Endometrium (tissue), 2 donors: ENCODE data around the gene TNFAIP1.
"Not testable (repeated sequence)": the region's sequence is repeated elsewhere in the genome, so short reads cannot be mapped to it uniquely, and the experiment has no call there.

ENCODE experiments used
- FAIRE-seq: peaks from 2 replicates; lab custom pipeline; 2012; peaks lifted over from hg19 to GRCh38; lab: Jason Lieb, UNC
- donor health status: control.
- donor health status: control.

The TNFAIP1 gene, protein sequence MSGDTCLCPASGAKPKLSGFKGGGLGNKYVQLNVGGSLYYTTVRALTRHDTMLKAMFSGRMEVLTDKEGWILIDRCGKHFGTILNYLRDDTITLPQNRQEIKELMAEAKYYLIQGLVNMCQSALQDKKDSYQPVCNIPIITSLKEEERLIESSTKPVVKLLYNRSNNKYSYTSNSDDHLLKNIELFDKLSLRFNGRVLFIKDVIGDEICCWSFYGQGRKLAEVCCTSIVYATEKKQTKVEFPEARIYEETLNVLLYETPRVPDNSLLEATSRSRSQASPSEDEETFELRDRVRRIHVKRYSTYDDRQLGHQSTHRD

DNA sequence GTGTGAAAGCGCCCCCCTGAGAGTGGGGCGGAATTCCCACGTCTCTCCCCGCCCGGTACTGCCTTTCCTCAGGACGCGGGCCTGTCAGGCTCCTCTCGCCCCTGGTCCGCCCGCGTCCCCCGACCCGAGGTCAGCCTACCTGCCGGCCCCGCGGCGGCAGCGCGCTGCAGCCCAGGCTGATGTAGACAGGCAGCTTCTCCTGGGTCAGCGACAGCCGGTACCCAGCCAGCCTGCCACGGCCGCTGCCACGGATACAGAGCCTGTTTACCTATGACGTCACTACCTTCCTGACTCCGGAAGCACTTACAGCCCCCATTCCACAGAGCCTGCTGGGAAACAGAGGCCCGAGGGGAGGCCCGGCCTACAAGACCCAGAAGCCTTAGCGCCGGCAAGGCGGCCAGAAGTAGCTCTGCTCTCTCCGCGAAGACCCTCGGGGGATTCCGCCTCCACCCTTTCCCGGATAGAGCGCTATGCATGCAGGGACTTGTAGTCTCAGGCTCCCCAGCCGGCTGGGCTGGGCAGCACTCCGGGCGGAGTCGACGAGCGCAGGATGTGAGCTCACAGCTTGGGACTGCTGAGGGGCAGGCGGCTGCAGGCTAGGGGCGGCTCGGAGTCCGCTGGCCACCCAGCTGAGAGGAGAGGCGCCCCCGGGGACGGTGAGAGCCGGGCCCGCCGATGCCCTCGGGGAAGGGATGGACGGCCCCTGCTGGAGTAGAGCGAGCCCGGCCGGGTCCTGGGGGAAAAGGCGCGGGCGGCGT lies at the start of gene TNFAIP1, which contains the start of gene IFT20:
TNFAIP1 (plus strand) TSS at position 561 of the 758 bp plus-strand sequence. CDS start 3,761 bp downstream, outside the sequence.
IFT20 (minus strand) TSS at position 272 of the 758 bp plus-strand sequence. CDS start 3,487 bp downstream, outside the sequence.
- FAIRE-seq: peak; percentile 98

DNA sequence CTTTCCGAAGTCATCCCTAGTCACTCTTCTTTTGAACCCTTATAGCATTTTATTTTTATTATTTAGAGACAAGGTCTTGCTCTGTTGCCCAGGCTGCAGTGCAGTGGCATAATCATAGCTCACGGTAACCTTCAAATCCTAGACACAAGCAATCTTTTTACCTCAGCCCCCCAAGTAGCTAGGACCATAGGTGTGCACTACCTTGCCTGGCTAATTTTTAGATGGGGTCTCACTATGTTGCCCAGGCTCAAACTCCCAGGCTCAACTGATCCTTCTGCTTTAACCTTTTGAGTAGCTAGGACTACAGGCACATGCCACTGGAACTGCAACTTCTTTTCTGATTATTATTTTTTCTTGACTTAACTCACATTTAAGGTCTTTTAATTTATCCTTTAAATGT lies 49.6 kb upstream of the TNFAIP1 start:
- no peak for FAIRE-seq

DNA sequence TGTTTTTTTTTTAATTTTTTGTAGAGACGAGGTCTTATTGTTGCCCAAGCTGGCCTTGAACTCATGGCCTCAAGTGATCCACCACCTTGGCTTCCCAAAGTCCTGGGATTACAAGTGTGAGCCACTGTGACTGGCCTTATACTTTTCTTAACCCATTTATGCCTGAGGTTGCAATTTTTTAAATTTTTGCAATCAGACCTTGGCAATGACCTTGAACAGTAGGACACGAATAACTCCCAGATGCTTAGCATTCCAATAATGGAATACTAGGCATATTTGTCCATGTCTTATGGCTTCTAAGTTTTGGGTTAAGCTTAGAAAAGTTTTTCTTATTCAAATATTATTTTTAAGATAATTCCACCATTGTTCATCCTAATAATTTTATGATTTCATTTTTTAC lies 44.9 kb upstream of the TNFAIP1 start:
- no peak for FAIRE-seq

DNA sequence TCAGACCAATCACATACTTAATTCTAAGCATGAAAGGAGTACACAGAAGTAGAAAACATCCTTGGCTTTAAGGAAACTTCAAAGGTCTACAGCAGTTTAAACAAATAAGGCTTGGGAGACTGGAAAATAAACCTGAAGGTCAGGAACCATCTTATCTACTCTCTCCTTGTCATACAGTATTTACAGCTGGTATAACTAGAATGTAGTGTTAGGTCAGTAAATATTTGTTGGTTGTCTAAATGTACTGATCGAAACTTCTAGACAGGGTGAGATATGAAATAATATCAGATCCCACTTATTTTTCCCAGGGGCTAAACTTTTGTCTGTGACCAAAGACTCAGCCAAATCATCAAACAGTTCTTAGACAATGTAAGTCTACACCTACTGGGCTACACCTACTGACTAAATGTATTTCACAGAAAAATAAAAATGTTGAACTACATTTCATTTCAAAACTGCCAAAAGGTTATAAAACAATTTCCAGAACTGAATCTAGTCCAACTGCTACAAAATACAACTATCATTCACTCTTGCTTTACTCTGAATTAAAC lies 43.7 kb upstream of the TNFAIP1 start:
- FAIRE-seq: no peak

DNA sequence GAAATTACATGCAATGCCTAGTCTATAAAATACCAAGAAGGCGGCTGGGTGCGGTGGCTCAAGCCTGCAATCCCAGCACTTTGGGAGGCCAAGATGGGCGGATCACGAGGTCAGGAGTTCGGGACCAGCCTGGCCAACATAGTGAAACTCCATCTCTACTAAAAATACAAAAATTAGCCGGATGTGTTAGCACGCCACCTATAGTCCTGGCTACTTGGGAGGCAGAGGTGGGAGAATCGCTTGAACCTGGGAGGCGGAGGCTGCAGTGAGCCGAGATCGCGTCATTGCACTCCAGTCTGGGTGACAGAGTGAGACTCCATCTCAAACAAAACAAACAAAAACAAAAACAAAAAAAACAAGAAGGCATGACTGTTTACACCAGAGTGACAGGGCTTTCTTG lies 42.7 kb upstream of the TNFAIP1 start:
- FAIRE-seq: not testable (repeated sequence)

DNA sequence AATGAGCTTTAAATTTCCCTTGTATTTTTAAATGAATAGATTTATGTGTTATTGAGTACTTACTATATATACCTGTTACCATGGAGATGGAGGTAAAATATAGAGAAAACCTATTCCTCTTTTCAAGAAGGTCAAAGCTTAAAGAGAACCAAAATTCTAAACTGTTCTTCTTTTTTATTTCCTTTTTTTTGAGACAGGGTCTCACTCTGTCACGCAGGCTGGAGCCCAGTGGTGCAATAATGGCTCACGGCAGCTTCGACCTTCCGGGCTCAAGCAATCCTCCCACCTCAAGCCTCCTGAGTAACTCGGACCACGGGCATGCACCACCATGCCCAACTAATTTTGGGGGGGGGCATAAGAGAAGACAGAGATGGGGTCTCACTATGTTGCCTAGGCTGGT lies 41.6 kb upstream of the TNFAIP1 start:
- no peak for FAIRE-seq

DNA sequence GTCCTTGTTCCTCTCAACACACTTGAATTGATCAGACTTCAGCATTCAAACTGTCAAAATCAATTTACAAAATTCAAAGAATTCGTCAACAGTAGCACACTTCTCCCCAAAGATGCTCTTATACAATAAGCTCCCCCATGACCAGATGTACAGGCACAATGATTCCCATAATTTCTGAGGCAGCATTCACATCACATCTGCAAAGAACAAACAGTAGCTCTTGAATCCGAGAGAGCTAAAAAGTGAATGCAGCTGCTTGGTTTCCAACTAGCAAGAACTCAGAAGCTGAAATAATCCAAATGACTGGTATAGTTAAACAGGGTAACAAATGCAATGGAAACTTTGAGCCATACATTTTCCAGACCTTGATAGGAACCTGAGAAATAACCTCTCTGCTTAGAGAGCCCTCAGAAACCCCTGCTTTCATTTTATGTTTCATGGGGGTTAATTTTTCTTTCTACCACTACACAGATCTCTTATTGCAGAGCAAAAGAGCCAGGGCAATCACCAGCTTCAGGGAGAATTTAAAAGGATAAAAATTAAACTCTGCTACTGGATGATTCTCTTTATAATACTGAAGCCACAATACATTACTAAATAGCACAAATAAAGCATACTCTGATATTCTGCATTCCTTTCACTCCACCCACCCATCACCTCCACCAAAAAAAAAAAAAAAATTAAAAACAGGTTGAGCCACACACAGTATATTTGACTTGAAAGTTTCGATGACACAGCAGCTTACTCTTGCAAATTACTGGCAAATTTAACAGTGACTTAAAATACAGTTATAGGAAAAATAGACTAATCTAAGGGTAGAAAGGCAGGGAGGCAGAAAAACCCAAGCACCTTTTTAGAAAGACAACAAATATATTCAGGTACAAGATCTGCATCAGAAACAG lies 39.6 kb upstream of the TNFAIP1 start:
- FAIRE-seq: no peak

DNA sequence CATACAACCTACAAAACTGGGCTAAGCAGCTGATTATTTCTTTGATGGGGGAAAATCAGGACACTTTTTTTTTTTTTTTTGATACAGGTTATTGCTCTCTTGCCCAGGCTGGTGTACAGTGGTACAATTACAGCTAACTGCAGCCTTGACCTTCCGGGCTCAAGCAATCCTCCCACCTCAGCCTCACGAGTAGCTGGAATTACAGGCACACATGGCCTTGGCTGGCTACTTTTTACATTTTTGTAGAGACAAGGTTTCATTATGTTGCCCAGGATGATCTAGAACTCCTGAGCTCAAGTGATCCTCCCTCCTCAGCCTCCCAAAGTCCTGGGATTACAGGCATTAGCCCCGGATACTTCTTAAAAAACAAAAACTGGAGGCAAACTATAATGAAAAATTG lies 37.1 kb upstream of the TNFAIP1 start:
- no peak for FAIRE-seq

DNA sequence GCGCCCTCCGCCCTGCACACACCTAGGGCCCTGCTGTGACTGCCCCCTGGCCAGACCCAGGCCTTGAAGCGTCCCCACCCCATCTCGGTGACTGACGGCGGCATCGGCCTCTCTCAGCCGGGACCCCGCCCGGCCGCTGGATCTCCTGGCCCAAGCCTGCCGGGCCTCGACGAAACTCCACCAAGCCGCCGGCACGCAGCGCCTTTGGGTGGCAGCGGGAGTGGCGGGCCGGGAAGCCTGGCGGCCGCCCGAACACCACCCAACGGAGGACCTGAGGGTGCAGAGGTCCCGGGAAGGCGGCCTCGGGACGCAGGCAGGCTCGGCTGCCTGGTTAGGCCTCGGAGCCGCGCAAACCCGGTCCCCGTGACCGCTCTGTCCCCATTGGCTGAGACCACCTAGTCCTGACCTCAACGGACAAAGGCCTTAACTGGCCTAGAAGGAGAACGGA lies 28.6 kb upstream of the TNFAIP1 start:
- no peak for FAIRE-seq

DNA sequence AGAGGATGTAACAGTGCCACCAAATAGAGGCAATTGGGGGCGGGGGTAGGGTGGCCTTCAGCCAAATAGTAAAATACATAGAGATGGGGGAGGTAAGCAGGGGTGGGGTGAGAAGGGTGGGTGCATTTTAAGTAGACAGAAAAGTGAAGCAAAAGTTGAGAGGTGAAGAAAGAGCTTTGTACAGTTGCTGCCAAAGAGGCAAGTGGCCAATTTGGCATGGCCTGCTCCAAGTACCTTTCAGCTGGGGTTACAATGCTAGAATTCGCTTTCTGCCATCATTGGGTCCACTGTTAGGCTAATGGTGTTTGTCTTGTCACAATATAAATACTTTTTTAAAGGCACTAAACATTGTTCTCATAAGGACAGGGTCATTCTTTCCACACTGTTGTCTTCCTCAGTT lies 21.7 kb upstream of the TNFAIP1 start:
- FAIRE-seq: no peak

DNA sequence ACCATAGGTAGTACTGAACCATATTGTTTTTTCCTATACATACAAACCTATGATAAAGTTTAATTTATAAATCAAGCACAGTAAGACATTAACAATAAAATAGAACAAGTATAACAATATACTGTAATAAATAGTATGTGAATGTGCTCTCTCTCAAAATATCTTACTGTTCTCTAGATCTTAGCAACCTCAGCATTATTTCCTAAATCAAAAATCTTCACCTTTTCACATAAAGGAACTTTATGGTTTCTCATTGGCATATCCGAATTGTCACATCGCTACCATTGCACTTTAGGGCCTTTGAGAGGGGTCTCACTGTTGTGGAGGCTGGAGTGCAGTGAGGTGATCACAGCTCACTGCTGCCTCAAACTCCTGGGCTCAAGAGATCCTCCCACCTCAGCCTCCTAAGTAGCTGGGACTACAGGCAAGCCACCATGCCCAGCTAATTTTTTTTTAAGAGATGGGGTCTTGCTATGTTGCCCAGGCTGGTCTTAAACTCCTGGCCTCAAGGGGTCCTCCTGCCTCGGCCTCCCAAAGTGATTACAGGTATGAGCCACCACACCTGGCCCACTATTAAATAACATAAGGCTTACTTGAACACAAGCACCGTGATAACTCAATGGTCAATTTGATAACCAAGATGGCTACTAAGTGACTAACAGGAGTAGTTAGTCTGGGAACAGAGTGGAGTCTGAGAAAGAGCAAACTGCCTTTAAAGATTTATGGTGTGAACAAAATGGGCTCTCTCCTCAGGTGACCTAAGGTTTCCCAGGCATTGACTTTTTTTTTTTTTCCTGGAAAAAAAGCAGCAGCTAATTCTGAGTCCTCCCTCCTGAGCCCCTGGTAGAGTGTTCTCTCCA lies 19.5 kb upstream of the TNFAIP1 start:
- FAIRE-seq: no peak

DNA sequence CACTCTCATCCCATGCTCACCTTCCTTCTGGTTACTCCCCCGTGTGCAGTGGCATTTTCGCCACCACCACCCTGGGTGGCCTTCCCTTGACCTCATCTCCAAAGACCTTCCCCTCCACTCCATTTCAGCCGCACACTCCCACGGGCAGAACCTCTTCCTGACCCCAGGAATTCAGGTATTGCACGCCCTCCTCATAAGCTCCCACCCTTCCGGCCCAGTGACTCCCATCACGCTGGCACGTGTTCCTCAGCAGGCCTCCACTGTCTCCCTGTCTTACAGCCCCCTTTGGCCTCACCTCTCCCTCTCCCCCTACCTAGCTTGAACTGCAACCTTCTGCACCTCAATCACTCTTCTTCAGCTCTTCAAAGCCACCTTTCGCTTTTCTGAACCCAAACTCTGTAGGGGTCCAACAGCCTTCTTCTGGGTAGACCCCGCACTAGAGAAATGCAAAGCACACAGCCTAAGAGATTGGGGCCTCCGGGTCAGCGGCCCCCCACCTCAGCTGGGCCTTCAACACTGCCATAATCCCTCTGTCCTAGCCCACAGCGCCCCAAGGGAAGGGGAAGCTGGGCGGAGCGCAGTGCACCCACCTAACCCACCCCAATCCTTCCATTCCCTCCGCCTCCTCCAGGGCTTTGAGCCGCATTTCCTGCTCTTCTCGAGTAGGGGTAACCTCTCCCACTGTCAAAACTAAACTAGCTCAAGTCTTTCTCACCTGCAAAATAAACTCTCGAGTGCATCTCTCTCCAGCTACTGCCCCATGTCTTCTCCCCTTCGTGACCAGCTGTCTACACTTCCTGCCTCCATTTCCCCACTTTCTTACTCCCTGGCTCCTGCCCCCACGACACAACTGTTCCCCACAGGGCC lies 18.2 kb upstream of the TNFAIP1 start:
- FAIRE-seq: no peak

DNA sequence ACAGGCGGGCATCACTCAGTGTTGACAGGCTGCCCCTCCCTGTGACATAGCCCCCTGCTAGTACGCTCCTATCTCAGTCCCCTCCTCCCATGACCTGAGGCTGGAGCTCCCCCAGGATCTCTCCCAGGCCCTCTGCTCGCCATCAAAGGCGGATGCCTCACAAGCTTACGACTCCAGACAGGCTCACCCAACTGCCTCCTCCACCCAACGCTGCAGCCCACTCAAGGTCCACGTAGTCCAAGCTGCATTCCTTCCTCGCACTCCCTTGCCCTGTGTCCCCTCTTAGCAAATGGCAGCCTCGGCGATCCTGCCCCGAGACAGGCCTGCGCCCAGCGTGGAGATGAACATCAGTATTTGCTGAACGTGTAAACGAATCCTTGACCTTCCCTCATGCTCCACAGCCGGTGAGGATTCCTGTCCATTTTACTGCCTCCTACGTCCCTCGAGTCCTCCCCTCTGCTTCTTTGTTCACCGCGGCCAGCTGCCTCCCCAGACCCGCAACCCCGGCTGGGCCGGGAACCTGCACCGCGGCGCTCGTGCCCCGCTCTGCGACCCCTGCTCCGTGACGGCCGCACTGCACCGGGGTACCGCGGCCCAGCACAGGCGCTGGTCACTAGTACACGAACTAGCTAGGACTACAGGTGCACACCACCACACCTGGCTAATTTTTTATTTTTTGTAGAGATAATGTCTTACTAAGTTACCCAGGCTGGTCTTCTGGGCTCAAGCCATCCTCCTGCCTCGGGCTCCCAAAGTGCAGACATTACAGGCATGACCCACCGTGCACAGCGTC lies 17.4 kb upstream of the TNFAIP1 start:
- FAIRE-seq: no peak

DNA sequence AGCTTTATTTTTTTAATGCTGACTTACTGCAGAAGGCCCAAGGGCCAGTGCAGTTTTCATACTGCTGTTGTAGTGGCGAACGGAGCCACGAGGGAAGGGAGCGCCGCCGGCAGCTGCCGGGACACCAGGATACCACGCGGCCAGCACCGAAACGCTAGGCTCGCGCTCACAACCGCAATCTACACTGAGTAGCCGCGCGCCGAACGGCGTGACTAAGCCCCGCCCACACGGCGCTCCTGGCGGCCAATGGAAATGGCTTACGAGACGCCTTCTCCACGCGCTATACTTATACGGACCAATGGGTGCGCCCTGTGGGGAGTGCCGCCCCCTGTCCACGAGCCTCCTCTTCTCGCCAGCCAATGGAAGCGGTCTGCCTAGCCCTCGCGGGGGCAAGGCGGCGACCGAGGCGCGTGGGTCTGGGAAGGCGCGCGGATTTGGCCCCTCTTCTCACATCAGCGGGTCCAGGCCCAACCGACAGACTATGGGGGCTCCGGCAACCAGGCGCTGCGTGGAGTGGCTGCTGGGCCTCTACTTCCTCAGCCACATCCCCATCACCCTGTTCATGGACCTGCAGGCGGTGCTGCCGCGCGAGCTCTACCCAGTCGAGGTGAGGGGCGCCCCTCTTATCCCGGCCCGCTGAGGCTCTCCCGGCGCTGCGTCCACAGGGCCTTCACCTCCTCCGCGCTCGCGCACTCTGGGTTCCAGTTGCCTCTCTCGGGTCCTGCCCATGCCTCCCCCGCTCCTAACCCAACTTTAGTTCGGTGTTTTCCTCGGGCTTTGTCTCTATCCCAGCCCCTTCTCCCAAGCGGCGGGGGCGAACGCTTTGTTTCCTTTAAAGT lies 16.6 kb upstream of the TNFAIP1 start, which contains the start of gene TMEM97:
TMEM97 (plus strand) TSS at position 442 of the 839 bp plus-strand sequence; CDS start at position 482, 40 bp downstream.
- peak; percentile 85 for FAIRE-seq

DNA sequence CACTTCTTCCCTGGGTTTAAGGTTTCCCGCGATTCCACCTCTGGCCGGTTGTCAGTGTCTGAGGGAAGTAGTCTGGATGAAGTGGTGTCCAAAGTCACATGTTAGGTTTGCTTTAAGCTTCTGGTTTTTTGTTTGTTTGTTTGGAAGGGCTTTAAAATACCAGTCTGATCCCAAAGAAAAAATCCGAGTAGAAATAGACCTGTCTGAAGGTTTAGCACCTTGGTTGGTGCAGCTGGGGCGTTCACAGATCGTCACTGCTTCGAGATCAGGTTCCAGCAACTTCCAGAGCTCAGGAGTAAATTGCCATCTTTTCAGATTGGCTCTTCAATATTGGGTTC lies 16.0 kb upstream of the TNFAIP1 start:
- FAIRE-seq: no peak

DNA sequence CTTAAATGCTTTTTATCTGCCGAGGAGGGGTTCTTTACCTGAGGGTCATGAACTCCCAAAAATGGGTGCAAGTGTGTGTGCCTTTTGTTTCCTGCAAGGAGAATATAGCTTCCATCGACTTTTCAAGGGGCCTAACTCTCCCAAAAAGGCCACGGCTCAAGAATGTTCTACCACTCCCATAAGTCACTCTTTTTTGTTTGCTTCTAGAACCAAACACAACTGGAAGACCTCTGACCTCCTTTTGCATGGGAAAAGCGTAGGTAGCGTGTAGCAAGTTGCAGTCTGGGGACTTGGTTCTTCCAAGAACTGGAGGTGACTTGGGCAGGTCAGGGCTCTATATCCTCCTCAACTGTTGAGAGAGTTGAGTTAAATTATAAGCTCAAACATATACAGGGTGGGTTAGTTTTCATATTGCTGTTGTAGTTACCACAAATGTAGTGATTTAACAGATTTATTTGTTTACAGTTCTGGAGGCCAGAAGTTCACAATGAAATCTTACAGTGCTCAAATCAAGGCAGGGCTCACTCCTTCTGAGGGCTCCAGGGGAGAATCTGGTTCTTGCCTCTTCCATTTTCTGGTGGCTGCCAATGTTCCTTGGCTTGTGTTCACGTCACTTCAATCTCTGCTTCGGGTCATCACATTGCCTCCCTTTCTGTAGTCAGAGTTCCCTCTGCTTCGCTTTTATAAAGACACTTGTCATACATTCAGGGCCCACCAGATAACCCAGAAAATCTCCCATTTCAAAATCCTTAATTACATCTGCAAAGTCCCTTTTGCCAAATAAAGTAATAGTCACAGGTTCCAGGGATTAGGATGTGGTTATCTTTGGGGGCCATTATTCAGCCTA lies 15.1 kb upstream of the TNFAIP1 start:
- FAIRE-seq: no peak

DNA sequence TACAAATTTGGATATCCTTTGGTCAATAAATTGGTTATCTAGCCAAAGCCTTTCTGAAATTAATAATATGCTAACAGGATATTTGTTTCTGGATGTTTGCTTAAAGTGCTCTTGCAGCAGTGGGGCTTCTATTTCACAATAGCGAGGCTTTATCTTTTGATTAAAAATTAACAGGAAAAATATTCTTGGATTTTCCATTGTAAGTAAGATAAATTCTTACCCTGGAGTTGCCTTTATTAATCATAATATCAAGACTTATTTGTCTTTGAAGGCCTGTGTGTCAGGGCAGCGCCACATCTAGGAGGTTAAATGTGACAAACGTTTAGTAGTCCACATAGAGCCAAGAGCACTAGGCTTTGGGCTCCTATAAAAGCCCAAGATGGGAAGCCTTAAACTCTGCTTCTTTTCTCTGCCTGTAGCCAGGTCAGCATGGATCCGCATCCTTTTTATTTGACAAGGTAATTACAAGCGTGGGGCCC lies 11.3 kb upstream of the TNFAIP1 start:
- no peak for FAIRE-seq
